ENCODE measurements around the gene SLC34A3.
A peak's percentile ranks its signal among the peaks of the same experiment; 100 is the strongest.

Gene SLC34A3

GRCh38 chr9:137280474-137281344 lies 50.0 kb downstream of the SLC34A3 start:
- H3K4me3 ChIP-seq (ENCODE audit: low read depth, low read length): peak overlapping the region; percentile 13
- DNase-seq (ENCODE audit: low read depth): no peak

GRCh38 chr9:137281345-137282116 lies 50.8 kb downstream of the SLC34A3 start:
- H3K4me3 ChIP-seq (ENCODE audit: low read depth, low read length): no peak overlapping the region

More at GRCh38 chr9:137281345-137282116, 50.8 kb downstream of the SLC34A3 start:
- DNase-seq (ENCODE audit: low read depth): no peak

All from skeletal muscle cell (primary cell).